ENCODE data around the gene NMBR. TPM values are rescaled to one million over a fixed set of nuclear protein-coding genes. Genes with fewer than 3 reads are reported as not detected.

NMBR gene
- total and polyA plus RNA-seq, 2 of the 8 experiments (the other 6 are each of a cell fraction or from before 2014, with no cell fraction given), result 0.08 TPM; not detected in 1

DNA sequence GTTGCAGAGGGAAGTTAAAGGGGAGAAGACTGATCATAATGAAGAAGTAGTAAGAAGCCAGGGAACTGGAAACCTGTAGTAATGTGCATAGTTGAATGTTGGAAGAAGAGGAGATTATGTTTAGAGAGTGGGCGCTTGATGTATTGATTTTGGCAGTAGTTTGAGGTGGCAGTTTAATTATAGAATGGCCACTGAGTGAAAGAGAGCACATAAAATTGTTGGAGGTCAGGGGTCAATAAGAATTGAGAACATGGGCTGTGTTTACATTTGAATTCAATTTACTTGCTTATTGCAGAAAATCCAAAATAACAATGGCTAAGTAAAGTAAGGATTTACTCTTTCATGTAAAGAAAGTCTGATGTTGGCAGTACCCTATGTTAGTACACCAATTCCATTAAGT is 15.9 kb upstream of the NMBR start:
- Histone ChIP-seq H3K4me2 (ENCODE audit: insufficient read depth in 1 of 2, low read depth in 2 of 2, low read length in 2 of 2) (no peak overlapping the region), H2BK120ac (replicated peaks; ENCODE audit: low read depth, low read length) (no peak overlapping the region), H3K4ac (replicated peaks; ENCODE audit: insufficient read length, low read depth, low read length) (no peak overlapping the region), H3K79me1 (ENCODE audit: low read depth, low read length) (peaks cover 3% of the 10 kb centered on the region; the same call in 1 of the 2 replicates), H3K9me3 (ENCODE audit: insufficient read depth in 2 of 2, low read depth in 1 of 2, low read length in 1 of 2) (no peaks in the 10 kb centered on the region), H2AFZ (ENCODE audit: low read length) (no peak overlapping the region), H3K18ac (ENCODE audit: extremely low read depth, low read length) (no peak overlapping the region), H4K20me1 (replicated peaks in 1 of 2; ENCODE audit: control insufficient read depth in 1 of 2, insufficient read depth in 2 of 2, low read length in 2 of 2) (peaks cover 2 to 10% of the 10 kb centered on the region in 2 experiments), H3K27ac (ENCODE audit: low read depth, low read length) (no peak overlapping the region), H3K4me3 (ENCODE audit: extremely low read depth in 1 of 4, insufficient read depth in 2 of 4, low read depth in 3 of 4, low read length in 4 of 4) (no peak overlapping the region), H3K56ac (replicated peaks; ENCODE audit: insufficient read length, low read depth, low read length) (no peak overlapping the region), H2BK15ac (ENCODE audit: low read length) (no peak overlapping the region), H2AK5ac (ENCODE audit: low read depth, low read length) (no peak overlapping the region), H4K8ac (ENCODE audit: extremely low read depth, insufficient read depth, low read length) (no peak overlapping the region), H4K5ac (ENCODE audit: insufficient read length, low read depth, low read length) (no peak overlapping the region), H3K4me1 (replicated peaks in 1 of 4; ENCODE audit: control insufficient read depth in 3 of 4, insufficient read depth in 4 of 4, low read length in 3 of 4) (no peaks in the 10 kb centered on the region), H2BK12ac (ENCODE audit: low read depth, low read length) (no peak overlapping the region), H3K27me3 (replicated peaks in 1 of 4; ENCODE audit: control insufficient read depth in 3 of 4, extremely low read depth in 1 of 4, insufficient read depth in 3 of 4, low read length in 3 of 4) (no peaks in the 10 kb centered on the region), H4K91ac (replicated peaks; ENCODE audit: insufficient read length, low read length) (no peak overlapping the region), H3K23ac (ENCODE audit: insufficient read length) (no peak overlapping the region), H3K23me2 (ENCODE audit: low read depth, low read length) (no peaks in the 10 kb centered on the region), H3K79me2 (ENCODE audit: control insufficient read depth in 1 of 2, insufficient read depth in 2 of 2, low read length in 2 of 2) (peaks cover 0 to 74% of the 10 kb centered on the region in 2 experiments; a peak in 3 of 4 replicates), H2BK20ac (ENCODE audit: low read length) (no peak overlapping the region), H3K9ac (replicated peaks in 1 of 4; ENCODE audit: extremely low read depth in 1 of 4, low read depth in 3 of 4, low read length in 3 of 4) (no peak overlapping the region), H3K14ac (ENCODE audit: insufficient read length) (no peak overlapping the region), H2BK5ac (ENCODE audit: low read depth, low read length) (no peak overlapping the region), H3K36me3 (ENCODE audit: control insufficient read depth in 2 of 4, insufficient read depth in 4 of 4, low read length in 3 of 4) (peaks cover 0 to 9% (median 4%) of the 10 kb centered on the region in 4 experiments; a peak in 6 of 8 replicates)
- WGBS, 2 experiments (ENCODE audit: extremely low coverage in 1 of 2, insufficient coverage in 1 of 2, insufficient read length in 1 of 2, insufficient replicate concordance in 2 of 2, low coverage in 1 of 2, low lambda C conversion rate in 2 of 2, missing lambda C conversion rate in 1 of 2), result 91 to 100% methylated on average over 1 of the region's 1 CpG
- no peak for DNase-seq (ENCODE audit: low read depth in 1 of 2, low spot score in 2 of 2)
- ChIA-PET POLR2A (ENCODE audit: partially characterized antibody) (interaction anchor here (0.6 to 1.1 kb wide), 2 partner anchors 15 to 184 kb away, joined by 3 read pairs; no protein-coding TSS in a partner anchor), CTCF (ENCODE audit: partially characterized antibody) (no interaction called here)
- FAIRE-seq, result no peak
- no peak for TF ChIP-seq BACH1 (IDR thresholded peaks at IDR 0.05; ENCODE audit: low read length)
- TF ChIP-seq, protein P1, sequence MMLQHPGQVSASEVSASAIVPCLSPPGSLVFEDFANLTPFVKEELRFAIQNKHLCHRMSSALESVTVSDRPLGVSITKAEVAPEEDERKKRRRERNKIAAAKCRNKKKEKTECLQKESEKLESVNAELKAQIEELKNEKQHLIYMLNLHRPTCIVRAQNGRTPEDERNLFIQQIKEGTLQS (IDR thresholded peaks at IDR 0.05; ENCODE audit: insufficient read depth, low read depth, low read length), result no peak
- no peak for TF ChIP-seq ZNF274 (IDR thresholded peaks at IDR 0.05; ENCODE audit: borderline replicate concordance, extremely low read depth, low read length)
- TF ChIP-seq CBX8 (IDR thresholded peaks at IDR 0.05; ENCODE audit: borderline replicate concordance, low read depth, low read length), result no peak
- no peak for TF ChIP-seq TEAD4 (IDR thresholded peaks at IDR 0.05; ENCODE audit: low read depth, low read length)
- TF ChIP-seq, protein P2, sequence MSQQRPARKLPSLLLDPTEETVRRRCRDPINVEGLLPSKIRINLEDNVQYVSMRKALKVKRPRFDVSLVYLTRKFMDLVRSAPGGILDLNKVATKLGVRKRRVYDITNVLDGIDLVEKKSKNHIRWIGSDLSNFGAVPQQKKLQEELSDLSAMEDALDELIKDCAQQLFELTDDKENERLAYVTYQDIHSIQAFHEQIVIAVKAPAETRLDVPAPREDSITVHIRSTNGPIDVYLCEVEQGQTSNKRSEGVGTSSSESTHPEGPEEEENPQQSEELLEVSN (IDR thresholded peaks at IDR 0.05), result no peak
- TF ChIP-seq NANOG (IDR thresholded peaks at IDR 0.05; ENCODE audit: insufficient read depth, low read depth, low read length, poor library complexity, severe bottlenecking), result no peak
- no peak for TF ChIP-seq YY1 (IDR thresholded peaks at IDR 0.05; ENCODE audit: low read depth, low read length)
- TF ChIP-seq, protein P3, sequence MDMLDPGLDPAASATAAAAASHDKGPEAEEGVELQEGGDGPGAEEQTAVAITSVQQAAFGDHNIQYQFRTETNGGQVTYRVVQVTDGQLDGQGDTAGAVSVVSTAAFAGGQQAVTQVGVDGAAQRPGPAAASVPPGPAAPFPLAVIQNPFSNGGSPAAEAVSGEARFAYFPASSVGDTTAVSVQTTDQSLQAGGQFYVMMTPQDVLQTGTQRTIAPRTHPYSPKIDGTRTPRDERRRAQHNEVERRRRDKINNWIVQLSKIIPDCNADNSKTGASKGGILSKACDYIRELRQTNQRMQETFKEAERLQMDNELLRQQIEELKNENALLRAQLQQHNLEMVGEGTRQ (IDR thresholded peaks at IDR 0.05; ENCODE audit: low read length), result no peak
- no peak for TF ChIP-seq MAFK (IDR thresholded peaks at IDR 0.05; ENCODE audit: low read depth, low read length)
- no peak for TF ChIP-seq CHD1 (IDR thresholded peaks at IDR 0.05; ENCODE audit: low read depth, low read length)
- no peak for TF ChIP-seq KDM5A (IDR thresholded peaks at IDR 0.05; ENCODE audit: low read length)
- TF ChIP-seq CHD2 (IDR thresholded peaks at IDR 0.05; ENCODE audit: low read length), result no peak

All from H1 (cell line).